Measurements from ENCODE around the gene GPC3.

DNA sequence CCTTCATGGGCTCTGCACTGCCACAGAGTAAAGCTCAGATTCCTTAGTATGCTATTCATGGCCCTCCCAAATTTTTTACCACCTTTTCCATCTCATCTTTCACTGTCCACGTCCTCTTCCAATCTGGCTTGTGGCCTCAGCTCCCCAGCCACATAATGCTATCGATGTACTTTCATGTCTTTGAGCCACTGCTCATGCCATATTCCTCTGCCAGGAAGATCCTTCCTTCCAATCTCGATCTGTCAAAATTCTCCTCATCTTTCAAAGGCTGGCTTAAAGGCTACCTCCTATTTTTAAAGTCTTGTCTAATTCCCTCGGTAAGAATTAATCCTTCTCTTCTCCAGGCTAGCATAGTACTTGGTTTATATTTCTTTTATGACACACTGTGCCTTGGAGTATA is 336.8 kb downstream of the GPC3 start:
- TF ChIP-seq BHLHE40 (IDR thresholded peaks at IDR 0.05; ENCODE audit: borderline replicate concordance) = no peak
- no peak for TF ChIP-seq FOXK2 (IDR thresholded peaks at IDR 0.05)

Data from HEK293T (cell line).